Thyroid gland (tissue), 4 donors: Measurements from ENCODE around the gene TAB2.

Experiments
- POLR2A ChIP-seq, 2 donors: fragments of 450-650 bp; IDR thresholded peaks; one replicate each; pipeline ENCODE4 v1.6.1; 2017; ENCODE audit warnings: antibody characterized with exemption in 2 of 2, mild to moderate bottlenecking in 2 of 2, moderate library complexity in 1 of 2
- TF ChIP-seq, protein P1 (sequence below), 6 experiments: fragments of 200-600 bp in 3 of 6; fragments of 450-650 bp in 3 of 6; sonication (generic) in 3 of 6; IDR thresholded peaks; one replicate each; pipeline ENCODE4 v1.5.1; 2016 to 2019; ENCODE audit warnings: antibody characterized with exemption in 6 of 6, mild to moderate bottlenecking in 2 of 6, inconsistent platforms in 1 of 6, moderate library complexity in 1 of 6

DNA sequence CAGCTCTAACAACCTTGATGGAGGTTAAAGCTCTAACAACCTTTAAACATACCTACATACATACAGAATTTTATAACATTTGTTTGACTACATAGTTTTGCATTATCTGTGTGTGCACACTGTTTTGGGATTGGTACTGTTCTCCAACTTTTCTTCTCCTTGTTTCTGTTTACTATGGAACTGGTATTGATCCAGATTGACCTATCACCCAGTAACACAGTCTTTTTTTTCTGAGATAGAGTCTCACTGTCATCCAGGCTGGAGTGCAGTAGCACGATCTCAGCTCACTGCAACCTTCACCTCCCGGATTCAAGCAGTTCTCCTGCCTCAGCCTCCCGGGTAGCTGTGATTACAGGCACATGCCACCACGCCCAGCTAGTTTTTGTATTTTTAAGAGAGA, 65.9 kb downstream of the TAB2 start:
- TF ChIP-seq, protein P1, sequence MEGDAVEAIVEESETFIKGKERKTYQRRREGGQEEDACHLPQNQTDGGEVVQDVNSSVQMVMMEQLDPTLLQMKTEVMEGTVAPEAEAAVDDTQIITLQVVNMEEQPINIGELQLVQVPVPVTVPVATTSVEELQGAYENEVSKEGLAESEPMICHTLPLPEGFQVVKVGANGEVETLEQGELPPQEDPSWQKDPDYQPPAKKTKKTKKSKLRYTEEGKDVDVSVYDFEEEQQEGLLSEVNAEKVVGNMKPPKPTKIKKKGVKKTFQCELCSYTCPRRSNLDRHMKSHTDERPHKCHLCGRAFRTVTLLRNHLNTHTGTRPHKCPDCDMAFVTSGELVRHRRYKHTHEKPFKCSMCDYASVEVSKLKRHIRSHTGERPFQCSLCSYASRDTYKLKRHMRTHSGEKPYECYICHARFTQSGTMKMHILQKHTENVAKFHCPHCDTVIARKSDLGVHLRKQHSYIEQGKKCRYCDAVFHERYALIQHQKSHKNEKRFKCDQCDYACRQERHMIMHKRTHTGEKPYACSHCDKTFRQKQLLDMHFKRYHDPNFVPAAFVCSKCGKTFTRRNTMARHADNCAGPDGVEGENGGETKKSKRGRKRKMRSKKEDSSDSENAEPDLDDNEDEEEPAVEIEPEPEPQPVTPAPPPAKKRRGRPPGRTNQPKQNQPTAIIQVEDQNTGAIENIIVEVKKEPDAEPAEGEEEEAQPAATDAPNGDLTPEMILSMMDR (IDR thresholded peaks at IDR 0.05) = no peak
- no peak for TF ChIP-seq POLR2A (IDR thresholded peaks at IDR 0.05)
